ENCODE measurements around the gene TAS2R19. TPM values are rescaled to one million over a fixed set of nuclear protein-coding genes. Genes with fewer than 3 reads are reported as not detected.

The TAS2R19 gene
- total and polyA plus RNA-seq, 4 donors = 0.13 to 25.0 (median 1.7) TPM

GRCh38 chr12:11026118-11026517, 3.7 kb upstream of the TAS2R19 start:
- DNase-seq = no peak
- no peak for TF ChIP-seq CTCF (IDR thresholded peaks at IDR 0.05; ENCODE audit: control extremely low read depth, extremely low read depth)
- WGBS, 2 donors = 96% methylated on average over 6 of the region's 6 CpGs
- Histone ChIP-seq H3K27me3 (ENCODE audit: control insufficient read depth in 3 of 3, insufficient read depth in 3 of 3, low read length in 2 of 3) (no peaks in the 10 kb centered on the region), H3K4me1 (ENCODE audit: control insufficient read depth in 5 of 5, insufficient read depth in 5 of 5, low read length in 5 of 5) (peaks cover 0 to 3% (median 0%) of the 10 kb centered on the region in 5 donors), H3K9me3 (ENCODE audit: control insufficient read depth in 4 of 4, insufficient read depth in 3 of 4, low read length in 3 of 4) (no peaks in the 10 kb centered on the region), H3K36me3 (ENCODE audit: control insufficient read depth in 4 of 4, insufficient read depth in 4 of 4, low read length in 4 of 4) (peaks cover 0 to 11% (median 3%) of the 10 kb centered on the region in 4 donors), H3K9ac (ENCODE audit: insufficient read depth in 1 of 2, low read length in 2 of 2) (no peak overlapping the region), H3K27ac (ENCODE audit: low read depth in 1 of 2, low read length in 1 of 2) (no peak overlapping the region), H3K4me3 (no peak overlapping the region)
- no peak for ATAC-seq (ENCODE audit: insufficient read depth, low FRiP score)

DNA sequence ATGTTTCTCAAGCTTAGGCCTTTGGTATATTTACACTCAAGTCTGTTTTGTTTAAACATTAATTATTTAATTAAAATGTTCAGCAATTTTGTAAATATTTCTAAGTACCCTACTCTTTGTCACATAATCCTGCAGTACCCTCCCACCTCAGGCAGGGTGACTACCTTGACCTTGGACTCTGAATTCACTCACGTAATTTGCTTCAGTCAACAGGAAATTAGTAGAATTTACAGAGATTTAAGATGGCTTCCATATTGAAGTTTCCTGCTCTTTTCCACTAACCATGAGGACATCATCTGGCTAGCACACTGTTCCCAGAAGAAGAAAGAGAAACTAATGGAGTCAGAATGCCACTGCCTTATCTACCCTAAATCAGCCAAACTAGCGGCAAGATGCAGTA, 967 bp upstream of the TAS2R19 start:
- Histone ChIP-seq H3K27me3 (ENCODE audit: control insufficient read depth in 3 of 3, insufficient read depth in 3 of 3, low read length in 2 of 3) (no peaks in the 10 kb centered on the region), H3K9ac (ENCODE audit: insufficient read depth in 1 of 2, low read length in 2 of 2) (no peak overlapping the region), H3K4me3 (no peak overlapping the region), H3K9me3 (ENCODE audit: control insufficient read depth in 4 of 4, insufficient read depth in 3 of 4, low read length in 3 of 4) (no peaks in the 10 kb centered on the region), H3K27ac (ENCODE audit: low read depth in 1 of 2, low read length in 1 of 2) (no peak overlapping the region), H3K4me1 (ENCODE audit: control insufficient read depth in 5 of 5, insufficient read depth in 5 of 5, low read length in 5 of 5) (peaks cover 0 to 3% (median 0%) of the 10 kb centered on the region in 5 donors), H3K36me3 (ENCODE audit: control insufficient read depth in 4 of 4, insufficient read depth in 4 of 4, low read length in 4 of 4) (peaks cover 0 to 11% (median 3%) of the 10 kb centered on the region in 4 donors)
- 83 to 91% methylated on average over 2 of the region's 2 CpGs for WGBS, 2 donors
- DNase-seq (no peak), ATAC-seq (ENCODE audit: insufficient read depth, low FRiP score) (no peak)
- no peak for TF ChIP-seq CTCF (IDR thresholded peaks at IDR 0.05; ENCODE audit: control extremely low read depth, extremely low read depth)

DNA sequence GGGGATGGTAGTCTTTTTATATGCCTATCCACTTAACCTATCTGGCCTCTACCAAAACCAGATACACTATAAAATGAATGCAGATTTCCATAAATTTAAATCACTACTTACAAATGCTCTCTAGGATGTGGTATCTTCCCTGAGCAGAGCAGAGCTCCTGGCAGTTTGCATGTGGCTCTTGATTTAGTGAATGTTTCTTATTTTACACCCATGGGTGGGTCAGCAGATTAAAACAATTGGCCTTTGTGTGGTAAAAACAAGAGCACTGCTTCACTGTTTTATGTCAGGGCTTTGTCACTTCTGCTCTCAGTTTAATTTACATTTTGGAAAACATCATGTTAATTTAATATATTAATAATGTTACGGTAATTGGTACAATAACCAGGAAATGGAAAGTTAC, 5.5 kb downstream of the TAS2R19 start:
- Histone ChIP-seq H3K4me1 (ENCODE audit: control insufficient read depth in 5 of 5, insufficient read depth in 5 of 5, low read length in 5 of 5) (peaks cover 0 to 4% (median 0%) of the 10 kb centered on the region in 5 donors), H3K27me3 (ENCODE audit: control insufficient read depth in 3 of 3, insufficient read depth in 3 of 3, low read length in 2 of 3) (no peaks in the 10 kb centered on the region), H3K9ac (ENCODE audit: insufficient read depth in 1 of 2, low read length in 2 of 2) (no peak overlapping the region), H3K27ac (ENCODE audit: low read depth in 1 of 2, low read length in 1 of 2) (no peak overlapping the region), H3K36me3 (ENCODE audit: control insufficient read depth in 4 of 4, insufficient read depth in 4 of 4, low read length in 4 of 4) (peaks cover 0 to 2% (median 0%) of the 10 kb centered on the region in 4 donors), H3K4me3 (no peak overlapping the region), H3K9me3 (ENCODE audit: control insufficient read depth in 4 of 4, insufficient read depth in 3 of 4, low read length in 3 of 4) (no peaks in the 10 kb centered on the region)
- ATAC-seq (ENCODE audit: insufficient read depth, low FRiP score) (no peak), DNase-seq (no peak)
- TF ChIP-seq CTCF (IDR thresholded peaks at IDR 0.05; ENCODE audit: control extremely low read depth, extremely low read depth) = no peak
- 89 to 97% methylated on average over 1 of the region's 1 CpG for WGBS, 2 donors
